ENCODE measurements around the gene ICOS.

ICOS gene

GRCh38 chr2:203988500-203989260 lies 52.1 kb downstream of the ICOS start:
- Histone ChIP-seq H3K27me3 (replicated peaks) (no peaks in the 10 kb centered on the region), H3K27ac (no peak overlapping the region), H3K36me3 (replicated peaks) (no peaks in the 10 kb centered on the region), H3K4me3 (ENCODE audit: low read depth, low read length) (no peak overlapping the region)
- in situ Hi-C loops (cut with HindIII; ENCODE audit: low pct_ligation_motif_present, low sequenced_read_pairs) = no loop called here
- no peak for DNase-seq
- TF ChIP-seq, protein P1, sequence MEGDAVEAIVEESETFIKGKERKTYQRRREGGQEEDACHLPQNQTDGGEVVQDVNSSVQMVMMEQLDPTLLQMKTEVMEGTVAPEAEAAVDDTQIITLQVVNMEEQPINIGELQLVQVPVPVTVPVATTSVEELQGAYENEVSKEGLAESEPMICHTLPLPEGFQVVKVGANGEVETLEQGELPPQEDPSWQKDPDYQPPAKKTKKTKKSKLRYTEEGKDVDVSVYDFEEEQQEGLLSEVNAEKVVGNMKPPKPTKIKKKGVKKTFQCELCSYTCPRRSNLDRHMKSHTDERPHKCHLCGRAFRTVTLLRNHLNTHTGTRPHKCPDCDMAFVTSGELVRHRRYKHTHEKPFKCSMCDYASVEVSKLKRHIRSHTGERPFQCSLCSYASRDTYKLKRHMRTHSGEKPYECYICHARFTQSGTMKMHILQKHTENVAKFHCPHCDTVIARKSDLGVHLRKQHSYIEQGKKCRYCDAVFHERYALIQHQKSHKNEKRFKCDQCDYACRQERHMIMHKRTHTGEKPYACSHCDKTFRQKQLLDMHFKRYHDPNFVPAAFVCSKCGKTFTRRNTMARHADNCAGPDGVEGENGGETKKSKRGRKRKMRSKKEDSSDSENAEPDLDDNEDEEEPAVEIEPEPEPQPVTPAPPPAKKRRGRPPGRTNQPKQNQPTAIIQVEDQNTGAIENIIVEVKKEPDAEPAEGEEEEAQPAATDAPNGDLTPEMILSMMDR (IDR thresholded peaks at IDR 0.05; ENCODE audit: low read depth, low read length, missing control alignments) = no peak

DNA sequence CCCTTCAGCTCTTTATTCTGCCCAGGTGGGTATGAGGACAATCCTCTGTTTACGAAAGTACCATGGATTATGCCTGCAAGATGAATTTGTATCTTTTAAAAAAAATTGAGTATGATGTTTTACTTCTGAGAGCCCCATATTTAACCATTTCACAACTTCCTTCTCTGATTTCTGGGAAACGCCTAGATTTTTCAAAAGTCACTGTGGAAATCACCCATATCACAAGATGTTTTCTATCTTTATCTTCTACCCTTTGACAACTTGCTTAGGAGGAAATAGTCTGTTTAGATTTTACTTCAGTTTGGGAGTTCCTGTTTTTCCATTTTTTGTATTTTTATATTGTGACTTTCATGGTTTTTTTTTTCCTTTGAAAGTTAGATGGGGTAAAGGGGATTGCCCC lies 53.0 kb downstream of the ICOS start:
- in situ Hi-C loops (cut with HindIII; ENCODE audit: low pct_ligation_motif_present, low sequenced_read_pairs) = no loop called here

DNA sequence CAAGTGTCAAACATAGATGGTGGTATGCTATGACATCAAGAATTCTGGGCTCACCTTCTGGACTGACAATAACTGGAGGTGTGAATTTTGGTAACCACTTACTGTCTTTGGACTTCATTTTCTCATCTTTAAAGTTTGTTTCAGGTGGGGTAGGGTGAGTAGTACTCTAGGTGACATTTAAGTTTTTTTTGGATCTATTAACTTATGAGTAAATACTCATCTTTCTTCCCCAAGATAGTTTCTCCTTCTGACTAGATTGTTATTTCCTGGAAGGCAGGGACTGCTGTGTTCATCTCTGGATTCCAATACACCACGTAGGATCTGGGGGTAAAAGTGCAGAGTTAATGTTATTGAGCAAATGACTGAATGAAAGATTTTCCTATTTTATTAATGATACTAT lies 55.9 kb downstream of the ICOS start:
- TF ChIP-seq, protein P1 (IDR thresholded peaks at IDR 0.05; ENCODE audit: low read depth, low read length, missing control alignments) = no peak
- in situ Hi-C loops (cut with HindIII; ENCODE audit: low pct_ligation_motif_present, low sequenced_read_pairs) = no loop called here
- no peak overlapping the region for H3K4me3 ChIP-seq (ENCODE audit: low read depth, low read length)
- H3K27ac ChIP-seq = no peak overlapping the region
- H3K36me3 ChIP-seq (replicated peaks) = no peaks in the 10 kb centered on the region
- no peak for DNase-seq
- no peaks in the 10 kb centered on the region for H3K27me3 ChIP-seq (replicated peaks)

More for the DNA sequence above, 53.0 kb downstream of the ICOS start:
- no peaks in the 10 kb centered on the region for H3K36me3 ChIP-seq (replicated peaks)
- no peak overlapping the region for H3K4me3 ChIP-seq (ENCODE audit: low read depth, low read length)
- no peak for DNase-seq
- H3K27me3 ChIP-seq (replicated peaks) = no peaks in the 10 kb centered on the region
- TF ChIP-seq, protein P1 (IDR thresholded peaks at IDR 0.05; ENCODE audit: low read depth, low read length, missing control alignments) = no peak
- H3K27ac ChIP-seq = no peak overlapping the region

GRCh38 chr2:203993011-203993410 lies 56.4 kb downstream of the ICOS start:
- TF ChIP-seq, protein P1 (IDR thresholded peaks at IDR 0.05; ENCODE audit: low read depth, low read length, missing control alignments) = no peak
- no peaks in the 10 kb centered on the region for H3K36me3 ChIP-seq (replicated peaks)
- in situ Hi-C loops (cut with HindIII; ENCODE audit: low pct_ligation_motif_present, low sequenced_read_pairs) = no loop called here
- no peak overlapping the region for H3K4me3 ChIP-seq (ENCODE audit: low read depth, low read length)
- DNase-seq = no peak
- H3K27me3 ChIP-seq (replicated peaks) = no peaks in the 10 kb centered on the region
- H3K27ac ChIP-seq = no peak overlapping the region

GRCh38 chr2:203993560-203993959 lies 57.0 kb downstream of the ICOS start:
- in situ Hi-C loops (cut with HindIII; ENCODE audit: low pct_ligation_motif_present, low sequenced_read_pairs) = no loop called here
- TF ChIP-seq, protein P1 (IDR thresholded peaks at IDR 0.05; ENCODE audit: low read depth, low read length, missing control alignments) = no peak
- Histone ChIP-seq H3K4me3 (ENCODE audit: low read depth, low read length) (no peak overlapping the region), H3K27ac (no peak overlapping the region), H3K36me3 (replicated peaks) (no peaks in the 10 kb centered on the region), H3K27me3 (replicated peaks) (no peaks in the 10 kb centered on the region)
- DNase-seq = no peak

- in situ Hi-C loops (cut with HindIII; ENCODE audit: low pct_ligation_motif_present, low sequenced_read_pairs) = no loop called here
- H3K36me3 ChIP-seq (replicated peaks) = no peaks in the 10 kb centered on the region
- H3K27ac ChIP-seq = no peak overlapping the region
- no peak for DNase-seq
- TF ChIP-seq, protein P1 (IDR thresholded peaks at IDR 0.05; ENCODE audit: low read depth, low read length, missing control alignments) = no peak
- peaks cover 5% of the 10 kb centered on the region for H3K27me3 ChIP-seq (replicated peaks)
- H3K4me3 ChIP-seq (ENCODE audit: low read depth, low read length) = no peak overlapping the region
These were observed 58.2 kb downstream of the ICOS start for GRCh38 chr2:203994735-203995134.
